PC-9 (cell line): Measurements from ENCODE around the gene HDDC3.
"Not testable (repeated sequence)": the region's sequence is repeated elsewhere in the genome, so short reads cannot be mapped to it uniquely, and the experiment has no call there.

Experiments
- EZH2 ChIP-seq: fragments of 200-600 bp; sonication (generic); IDR thresholded peaks from 2 replicates; pipeline ENCODE4 v1.8.0; 2017; ENCODE audit warnings: antibody characterized with exemption, low read depth
- TF ChIP-seq, protein P1 (sequence below): fragments of 200-600 bp; sonication (generic); conservative IDR thresholded peaks from 2 replicates; pipeline ENCODE4 v1.6.1; 2017; ENCODE audit warnings: mixed run types, antibody characterized with exemption, mild to moderate bottlenecking, moderate library complexity

- TF ChIP-seq, protein P1, sequence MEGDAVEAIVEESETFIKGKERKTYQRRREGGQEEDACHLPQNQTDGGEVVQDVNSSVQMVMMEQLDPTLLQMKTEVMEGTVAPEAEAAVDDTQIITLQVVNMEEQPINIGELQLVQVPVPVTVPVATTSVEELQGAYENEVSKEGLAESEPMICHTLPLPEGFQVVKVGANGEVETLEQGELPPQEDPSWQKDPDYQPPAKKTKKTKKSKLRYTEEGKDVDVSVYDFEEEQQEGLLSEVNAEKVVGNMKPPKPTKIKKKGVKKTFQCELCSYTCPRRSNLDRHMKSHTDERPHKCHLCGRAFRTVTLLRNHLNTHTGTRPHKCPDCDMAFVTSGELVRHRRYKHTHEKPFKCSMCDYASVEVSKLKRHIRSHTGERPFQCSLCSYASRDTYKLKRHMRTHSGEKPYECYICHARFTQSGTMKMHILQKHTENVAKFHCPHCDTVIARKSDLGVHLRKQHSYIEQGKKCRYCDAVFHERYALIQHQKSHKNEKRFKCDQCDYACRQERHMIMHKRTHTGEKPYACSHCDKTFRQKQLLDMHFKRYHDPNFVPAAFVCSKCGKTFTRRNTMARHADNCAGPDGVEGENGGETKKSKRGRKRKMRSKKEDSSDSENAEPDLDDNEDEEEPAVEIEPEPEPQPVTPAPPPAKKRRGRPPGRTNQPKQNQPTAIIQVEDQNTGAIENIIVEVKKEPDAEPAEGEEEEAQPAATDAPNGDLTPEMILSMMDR = not testable (repeated sequence)
- TF ChIP-seq EZH2 = not testable (repeated sequence)
Observed at GRCh38 chr15:90897131-90897655, 35.2 kb downstream of the HDDC3 start.
